Astrocyte of the spinal cord (primary cell): ENCODE results near the gene ANKRD1.

Experiments used
- DNase-seq: peaks from one replicate; pipeline ENCODE4 v3.0.0; 2011; ENCODE audit warnings: low read depth, low spot score
- H3K4me3 ChIP-seq: 2 replicates; pipeline ENCODE4 v1.5.1; 2011; ENCODE audit warnings: low read depth, mild to moderate bottlenecking, low read length, moderate library complexity
- CTCF ChIP-seq: IDR thresholded peaks from 2 replicates; pipeline ENCODE4 v1.5.1; 2012; ENCODE audit warnings: low read depth, mild to moderate bottlenecking, low read length, inconsistent platforms
- in situ Hi-C: cut with HindIII; loops from 2 replicates; pipeline ENCODE4 v1.10.0; 2017; ENCODE audit warnings: low sequenced_read_pairs

ANKRD1 gene

GRCh38 chr10:90936276-90936659, 15.4 kb upstream of the ANKRD1 start:
- TF ChIP-seq CTCF, result no peak
- no peak overlapping the region for H3K4me3 ChIP-seq
- DNase-seq, result no peak
- in situ Hi-C loops, result no loop called here

- TF ChIP-seq CTCF, result no peak
- H3K4me3 ChIP-seq, result no peak overlapping the region
- in situ Hi-C loops, result no loop called here
- no peak for DNase-seq
These were observed 14.8 kb upstream of the ANKRD1 start for GRCh38 chr10:90935581-90936275.

DNA sequence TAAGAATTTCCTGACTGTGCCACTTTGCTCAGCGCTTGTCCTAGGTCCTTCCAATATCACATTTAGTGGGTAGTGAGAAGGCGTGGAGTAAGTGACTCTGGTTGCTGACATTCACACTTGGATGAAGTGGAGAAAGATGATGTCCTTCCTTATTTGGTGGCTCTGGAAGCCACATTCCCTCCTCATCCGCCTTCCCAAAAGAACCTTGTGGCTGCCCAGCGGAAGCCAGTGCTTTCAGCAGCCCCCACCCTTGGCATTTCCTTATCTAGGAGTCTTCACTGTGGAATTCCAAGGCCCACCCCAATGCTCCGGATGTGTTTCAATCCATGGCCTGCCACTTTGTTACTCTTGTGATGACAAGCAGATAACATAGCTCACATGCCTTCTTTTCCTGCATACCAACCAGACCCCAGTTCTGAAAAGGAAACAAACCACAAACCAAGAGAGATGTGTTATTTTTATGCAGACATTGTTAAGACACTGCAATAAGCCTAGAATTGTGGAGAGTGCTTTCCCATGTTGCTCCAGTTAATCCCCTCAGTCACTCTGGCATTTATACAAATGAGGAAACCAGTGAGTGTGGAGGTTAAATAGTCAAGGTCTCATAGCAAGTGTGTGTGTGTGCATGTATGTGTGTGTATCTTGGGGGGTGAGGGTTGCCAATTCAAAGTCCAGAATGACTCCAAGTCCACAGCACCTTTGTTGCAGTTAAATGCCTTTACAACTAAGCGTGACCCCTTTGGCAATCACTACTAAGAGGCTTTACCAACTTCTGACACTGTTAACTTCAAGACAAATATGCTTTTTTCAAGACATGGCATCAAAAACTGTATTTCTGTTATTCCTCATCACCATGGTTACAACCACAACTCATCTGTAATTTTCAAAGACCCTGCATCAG, 10.3 kb upstream of the ANKRD1 start:
- in situ Hi-C loops, result no loop called here
- no peak overlapping the region for H3K4me3 ChIP-seq
- no peak for TF ChIP-seq CTCF
- DNase-seq, result peak; percentile 92

GRCh38 chr10:90930070-90930837, 9.4 kb upstream of the ANKRD1 start:
- H3K4me3 ChIP-seq, result no peak overlapping the region
- no peak for TF ChIP-seq CTCF
- in situ Hi-C loops, result no loop called here
- peak; percentile 92 for DNase-seq

GRCh38 chr10:90929179-90929578, 8.3 kb upstream of the ANKRD1 start:
- in situ Hi-C loops, result no loop called here
- TF ChIP-seq CTCF, result no peak
- no peak overlapping the region for H3K4me3 ChIP-seq
- DNase-seq, result no peak

DNA sequence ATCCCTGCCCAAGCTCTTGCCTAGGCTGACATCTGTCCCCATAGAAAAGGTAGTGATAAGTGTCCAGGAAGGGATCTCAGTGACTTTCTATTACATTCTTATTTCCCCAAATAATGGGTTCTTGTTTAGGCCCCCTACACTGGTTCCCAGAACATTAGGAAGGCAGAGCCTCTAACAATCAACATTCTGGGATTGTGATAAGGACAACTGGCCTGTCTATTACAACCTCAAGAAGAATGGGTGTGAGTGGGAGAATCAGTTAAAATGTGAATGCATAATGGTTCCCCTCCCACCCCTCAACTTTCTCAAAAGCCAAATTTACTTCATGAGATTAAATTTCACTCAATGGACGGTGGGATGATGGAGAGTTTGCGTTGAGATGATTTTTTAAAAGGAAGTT, 6.4 kb upstream of the ANKRD1 start:
- TF ChIP-seq CTCF, result no peak
- H3K4me3 ChIP-seq, result no peak overlapping the region
- DNase-seq, result no peak
- in situ Hi-C loops, result no loop called here
